Tibial nerve (tissue), 3 donors: ENCODE measurements around the gene TSPAN7.

Experiments
- POLR2A ChIP-seq, 2 donors: fragments of 450-650 bp; IDR thresholded peaks; one replicate each; pipeline ENCODE4 v1.6.1; 2017; ENCODE audit warnings: antibody characterized with exemption in 2 of 2, mild to moderate bottlenecking in 2 of 2, moderate library complexity in 2 of 2
- TF ChIP-seq, protein P1 (sequence below), 5 experiments: fragments of 200-600 bp in 3 of 5; fragments of 450-650 bp in 2 of 5; sonication (generic) in 3 of 5; IDR thresholded peaks; one replicate each; pipeline ENCODE4 v1.5.1; 2016 to 2019; ENCODE audit warnings: antibody characterized with exemption in 5 of 5, mild to moderate bottlenecking in 3 of 5, moderate library complexity in 2 of 5

DNA sequence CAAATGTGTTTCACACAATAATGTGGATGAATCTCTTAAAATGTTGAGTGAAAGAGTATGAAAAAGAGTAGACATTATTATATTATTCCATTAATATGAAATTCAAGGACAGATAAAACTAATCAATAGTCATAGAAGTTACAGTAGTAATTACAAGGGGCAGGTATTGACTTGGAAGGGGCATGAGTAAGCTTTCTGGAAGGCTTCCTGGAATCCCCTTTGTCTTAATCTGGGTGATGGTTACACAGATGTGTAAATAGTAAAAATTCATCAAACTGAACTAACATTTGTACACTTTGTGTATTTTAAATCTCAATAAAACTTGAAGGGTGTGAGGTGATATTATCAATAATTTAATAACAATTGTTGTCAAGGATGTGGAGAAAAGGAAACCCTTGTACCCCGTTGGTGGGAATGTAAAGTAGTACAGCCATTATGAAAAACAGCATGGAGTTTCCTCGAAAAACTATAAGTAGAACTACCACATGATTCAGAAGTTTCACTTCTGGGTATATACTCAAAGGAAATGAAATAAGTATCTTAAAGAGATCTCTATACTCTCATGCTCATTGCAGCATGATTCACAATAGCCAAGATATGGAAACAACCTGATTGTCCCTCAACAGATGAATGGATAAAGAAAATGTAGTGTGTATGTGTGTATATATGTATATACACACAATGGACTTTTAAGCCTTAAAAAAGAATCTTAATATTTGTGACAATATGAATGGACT is 143.0 kb downstream of the TSPAN7 start:
- TF ChIP-seq, protein P1, sequence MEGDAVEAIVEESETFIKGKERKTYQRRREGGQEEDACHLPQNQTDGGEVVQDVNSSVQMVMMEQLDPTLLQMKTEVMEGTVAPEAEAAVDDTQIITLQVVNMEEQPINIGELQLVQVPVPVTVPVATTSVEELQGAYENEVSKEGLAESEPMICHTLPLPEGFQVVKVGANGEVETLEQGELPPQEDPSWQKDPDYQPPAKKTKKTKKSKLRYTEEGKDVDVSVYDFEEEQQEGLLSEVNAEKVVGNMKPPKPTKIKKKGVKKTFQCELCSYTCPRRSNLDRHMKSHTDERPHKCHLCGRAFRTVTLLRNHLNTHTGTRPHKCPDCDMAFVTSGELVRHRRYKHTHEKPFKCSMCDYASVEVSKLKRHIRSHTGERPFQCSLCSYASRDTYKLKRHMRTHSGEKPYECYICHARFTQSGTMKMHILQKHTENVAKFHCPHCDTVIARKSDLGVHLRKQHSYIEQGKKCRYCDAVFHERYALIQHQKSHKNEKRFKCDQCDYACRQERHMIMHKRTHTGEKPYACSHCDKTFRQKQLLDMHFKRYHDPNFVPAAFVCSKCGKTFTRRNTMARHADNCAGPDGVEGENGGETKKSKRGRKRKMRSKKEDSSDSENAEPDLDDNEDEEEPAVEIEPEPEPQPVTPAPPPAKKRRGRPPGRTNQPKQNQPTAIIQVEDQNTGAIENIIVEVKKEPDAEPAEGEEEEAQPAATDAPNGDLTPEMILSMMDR (IDR thresholded peaks at IDR 0.05): no peak
- no peak for TF ChIP-seq POLR2A (IDR thresholded peaks at IDR 0.05)
